Measurements from ENCODE around the gene CCDC171. TPM values are rescaled to one million over a fixed set of nuclear protein-coding genes. Genes with fewer than 3 reads are reported as not detected.

Gene CCDC171
- total RNA-seq, 1 donor from 2014 or later = 1.2 TPM

GRCh38 chr9:16010221-16010620 lies 457.4 kb downstream of the CCDC171 start:
- peaks cover 7% of the 10 kb centered on the region for H3K4me1 Mint-ChIP-seq (ENCODE audit: low read depth, unreplicated experiment)
- Histone ChIP-seq H3K4me2 (ENCODE audit: low read length) (no peak overlapping the region), H4K20me1 (ENCODE audit: insufficient read depth, low read length) (no peaks in the 10 kb centered on the region), H3K79me2 (ENCODE audit: insufficient read depth, low read length) (no peaks in the 10 kb centered on the region), H3K4me1 (ENCODE audit: insufficient read depth, low read length) (peaks cover 16% of the 10 kb centered on the region), H3K36me3 (ENCODE audit: insufficient read depth, low read length) (no peaks in the 10 kb centered on the region), H3K27me3 (ENCODE audit: insufficient read depth, low read length) (no peaks in the 10 kb centered on the region), H3K27ac (ENCODE audit: low read depth, low read length) (peak overlapping the region; percentile 49), H3K4me3 (ENCODE audit: insufficient read depth, low read depth, low read length) (no peak overlapping the region), H3K9ac (ENCODE audit: low read length) (no peak overlapping the region), H3K9me3 (ENCODE audit: insufficient read depth, low read depth, low read length) (no peaks in the 10 kb centered on the region), H2AFZ (ENCODE audit: low read depth, low read length) (no peak overlapping the region)
- FAIRE-seq = no peak
- no peak overlapping the region for H3K27ac Mint-ChIP-seq (ENCODE audit: unreplicated experiment)
- no peaks in the 10 kb centered on the region for H3K27me3 Mint-ChIP-seq (ENCODE audit: low read depth, unreplicated experiment)
- no peak overlapping the region for H3K4me3 Mint-ChIP-seq (ENCODE audit: unreplicated experiment)
- peaks cover 14% of the 10 kb centered on the region for H3K9me3 Mint-ChIP-seq (ENCODE audit: unreplicated experiment)
- DNase-seq (ENCODE audit: low read depth) = peak; percentile 75
- no peak for TF ChIP-seq CTCF (IDR thresholded peaks at IDR 0.05; ENCODE audit: insufficient read depth, low read depth, low read length)
- no peak for TF ChIP-seq EZH2 (IDR thresholded peaks at IDR 0.05; ENCODE audit: insufficient read depth, low read length)
- H3K36me3 Mint-ChIP-seq (ENCODE audit: low read depth, unreplicated experiment) = peaks cover 5% of the 10 kb centered on the region

- Histone ChIP-seq H3K9me3 (ENCODE audit: insufficient read depth, low read depth, low read length) (peaks cover 1% of the 10 kb centered on the region), H3K27ac (ENCODE audit: low read depth, low read length) (peak overlapping the region; percentile 86), H3K4me1 (ENCODE audit: insufficient read depth, low read length) (peaks cover 16% of the 10 kb centered on the region), H3K9ac (ENCODE audit: low read length) (peak overlapping the region; percentile 63), H3K4me3 (ENCODE audit: insufficient read depth, low read depth, low read length) (no peak overlapping the region), H4K20me1 (ENCODE audit: insufficient read depth, low read length) (no peaks in the 10 kb centered on the region), H2AFZ (ENCODE audit: low read depth, low read length) (no peak overlapping the region), H3K36me3 (ENCODE audit: insufficient read depth, low read length) (no peaks in the 10 kb centered on the region), H3K79me2 (ENCODE audit: insufficient read depth, low read length) (no peaks in the 10 kb centered on the region), H3K4me2 (ENCODE audit: low read length) (no peak overlapping the region), H3K27me3 (ENCODE audit: insufficient read depth, low read length) (no peaks in the 10 kb centered on the region)
- Mint-ChIP-seq H3K27ac (ENCODE audit: unreplicated experiment) (peak overlapping the region; percentile 22), H3K27me3 (ENCODE audit: low read depth, unreplicated experiment) (no peaks in the 10 kb centered on the region), H3K4me3 (ENCODE audit: unreplicated experiment) (no peak overlapping the region), H3K4me1 (ENCODE audit: low read depth, unreplicated experiment) (peaks cover 7% of the 10 kb centered on the region), H3K36me3 (ENCODE audit: low read depth, unreplicated experiment) (peaks cover 8% of the 10 kb centered on the region), H3K9me3 (ENCODE audit: unreplicated experiment) (peaks cover 12% of the 10 kb centered on the region)
- DNase-seq (ENCODE audit: low read depth) = peak; percentile 78
- FAIRE-seq = peak; percentile 78
- no peak for TF ChIP-seq CTCF (IDR thresholded peaks at IDR 0.05; ENCODE audit: insufficient read depth, low read depth, low read length)
- no peak for TF ChIP-seq EZH2 (IDR thresholded peaks at IDR 0.05; ENCODE audit: insufficient read depth, low read length)
Measured at GRCh38 chr9:16012621-16013020, 459.8 kb downstream of the CCDC171 start.

GRCh38 chr9:16013366-16013765 lies 460.5 kb downstream of the CCDC171 start:
- H3K4me1 Mint-ChIP-seq (ENCODE audit: low read depth, unreplicated experiment) = peaks cover 7% of the 10 kb centered on the region
- H3K27ac ChIP-seq (ENCODE audit: low read depth, low read length) = peak overlapping the region; percentile 86
- H3K4me2 ChIP-seq (ENCODE audit: low read length) = no peak overlapping the region
- TF ChIP-seq EZH2 (IDR thresholded peaks at IDR 0.05; ENCODE audit: insufficient read depth, low read length) (no peak), CTCF (IDR thresholded peaks at IDR 0.05; ENCODE audit: insufficient read depth, low read depth, low read length) (no peak)
- H3K27me3 Mint-ChIP-seq (ENCODE audit: low read depth, unreplicated experiment) = no peaks in the 10 kb centered on the region
- no peaks in the 10 kb centered on the region for H3K79me2 ChIP-seq (ENCODE audit: insufficient read depth, low read length)
- FAIRE-seq = no peak
- no peaks in the 10 kb centered on the region for H4K20me1 ChIP-seq (ENCODE audit: insufficient read depth, low read length)
- H3K9ac ChIP-seq (ENCODE audit: low read length) = peak overlapping the region; percentile 63
- no peak overlapping the region for H2AFZ ChIP-seq (ENCODE audit: low read depth, low read length)
- H3K27me3 ChIP-seq (ENCODE audit: insufficient read depth, low read length) = no peaks in the 10 kb centered on the region
- H3K36me3 Mint-ChIP-seq (ENCODE audit: low read depth, unreplicated experiment) = peaks cover 8% of the 10 kb centered on the region
- H3K4me1 ChIP-seq (ENCODE audit: insufficient read depth, low read length) = peaks cover 16% of the 10 kb centered on the region
- DNase-seq (ENCODE audit: low read depth) = no peak
- H3K27ac Mint-ChIP-seq (ENCODE audit: unreplicated experiment) = no peak overlapping the region
- no peaks in the 10 kb centered on the region for H3K36me3 ChIP-seq (ENCODE audit: insufficient read depth, low read length)
- H3K4me3 ChIP-seq (ENCODE audit: insufficient read depth, low read depth, low read length) = no peak overlapping the region
- peaks cover 10% of the 10 kb centered on the region for H3K9me3 Mint-ChIP-seq (ENCODE audit: unreplicated experiment)
- peaks cover 5% of the 10 kb centered on the region for H3K9me3 ChIP-seq (ENCODE audit: insufficient read depth, low read depth, low read length)
- no peak overlapping the region for H3K4me3 Mint-ChIP-seq (ENCODE audit: unreplicated experiment)

Measured in astrocyte (in vitro differentiated cells and primary cell).